ENCODE measurements around the gene MIS18A. TPM values are rescaled to one million over a fixed set of nuclear protein-coding genes. Genes with fewer than 3 reads are reported as not detected.
A peak's percentile ranks its signal among the peaks of the same experiment; 100 is the strongest.

The MIS18A gene
- total RNA-seq, 1 donor from 2014 or later: 2.6 TPM

DNA sequence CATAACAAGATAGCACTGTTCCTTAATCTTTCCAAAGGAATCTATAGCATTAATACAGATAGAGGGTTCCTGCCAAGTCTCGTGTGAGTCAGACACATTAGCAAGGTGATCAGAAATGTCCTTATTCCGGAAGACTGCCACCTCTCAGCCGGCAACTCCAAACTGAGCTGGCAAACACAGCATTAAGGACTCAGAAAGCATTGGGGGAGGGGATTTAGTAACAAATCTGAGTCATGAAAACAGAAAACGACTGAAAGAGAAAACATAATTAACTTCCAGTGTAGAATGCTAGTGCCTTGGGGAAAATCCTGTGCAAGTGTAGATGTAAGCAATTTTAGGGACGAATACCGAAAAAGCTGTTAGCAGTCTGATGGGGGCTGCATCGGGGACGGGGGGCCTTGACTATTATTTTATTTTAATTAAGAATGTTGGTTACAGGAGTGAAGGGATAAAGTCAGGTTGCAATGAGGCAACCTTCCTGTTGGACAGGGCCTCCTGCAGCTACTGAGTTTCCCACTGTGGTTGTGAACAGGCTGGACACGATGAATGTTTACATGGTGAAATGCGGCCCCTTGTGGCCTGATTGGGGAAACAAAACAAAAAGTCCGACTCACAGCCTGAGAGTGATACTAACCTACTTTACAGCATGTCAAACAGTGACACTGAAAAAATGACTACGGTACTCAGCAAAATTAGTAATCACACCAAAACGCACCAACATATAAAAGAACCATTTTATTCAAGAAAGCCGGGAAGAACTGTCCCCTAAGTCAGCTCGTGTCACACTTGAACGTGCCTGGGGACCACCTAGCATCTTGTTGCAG lies 20.7 kb downstream of the MIS18A start:
- intact Hi-C loops (cut with DNase I): loop anchor here (1.0 to 5.0 kb wide), 4 partner anchors 121 to 471 kb away; no protein-coding TSS in a partner anchor
- no peak for DNase-seq (ENCODE audit: low spot score)

DNA sequence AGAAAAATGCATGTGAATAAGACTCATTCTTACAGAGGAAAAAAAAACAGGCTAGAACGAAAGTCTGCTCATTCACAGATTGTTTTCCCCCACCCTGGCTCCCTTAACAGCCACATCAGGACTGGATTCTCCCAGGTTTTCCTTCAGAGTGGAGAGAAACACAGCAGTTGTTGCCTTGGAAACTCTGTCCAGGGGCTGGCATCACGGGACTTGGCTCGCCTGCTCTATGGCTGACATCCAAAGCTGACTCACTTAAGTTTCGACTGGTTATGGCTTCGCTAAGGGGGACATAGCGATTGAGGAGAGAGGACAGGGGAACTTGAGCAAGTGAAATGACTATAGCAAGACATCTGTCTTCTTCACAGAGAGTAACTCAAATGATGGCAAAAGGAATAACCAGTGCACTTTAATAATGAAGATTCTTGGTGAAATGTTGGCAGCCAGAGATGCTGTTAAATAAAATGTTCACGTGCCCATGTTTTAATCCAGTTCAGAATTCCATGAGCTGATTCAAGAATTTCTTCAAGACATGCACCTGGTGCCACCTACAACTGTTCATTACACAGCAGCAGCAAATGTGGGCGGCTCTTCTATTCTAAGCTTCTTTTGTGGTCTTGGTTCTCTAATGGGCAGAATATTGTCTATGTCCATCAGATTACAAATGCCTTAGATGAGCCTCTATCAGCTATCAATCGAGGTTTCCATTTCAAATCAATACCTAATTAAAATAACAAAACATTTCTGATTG lies 21.8 kb downstream of the MIS18A start:
- intact Hi-C loops (cut with DNase I): loop anchor here (5.0 kb wide), 2 partner anchors 120 to 160 kb away; no protein-coding TSS in a partner anchor
- no peak for DNase-seq (ENCODE audit: low spot score)

DNA sequence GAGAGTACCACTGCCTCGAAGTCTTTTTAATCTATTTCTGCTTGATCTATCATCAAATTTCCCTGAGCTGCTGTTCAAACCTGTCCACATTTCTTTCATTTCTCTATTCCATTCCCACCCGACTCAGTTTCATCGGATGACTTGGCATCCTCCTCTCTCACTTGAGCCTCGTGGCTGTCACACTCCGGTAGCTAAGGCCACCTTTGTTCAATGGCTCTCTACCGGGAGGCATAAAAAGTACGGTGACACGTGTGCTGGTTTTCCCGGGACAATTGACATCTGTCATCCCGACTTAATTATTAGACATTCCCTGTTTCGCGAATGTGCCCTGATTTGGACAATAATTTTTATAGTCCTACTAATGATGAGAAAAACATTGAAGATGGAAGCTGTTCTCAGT lies 22.6 kb downstream of the MIS18A start:
- no peak for DNase-seq (ENCODE audit: low spot score)
- intact Hi-C loops (cut with DNase I): loop anchor here (5.0 kb wide), 2 partner anchors 119 to 159 kb away; no protein-coding TSS in a partner anchor

DNA sequence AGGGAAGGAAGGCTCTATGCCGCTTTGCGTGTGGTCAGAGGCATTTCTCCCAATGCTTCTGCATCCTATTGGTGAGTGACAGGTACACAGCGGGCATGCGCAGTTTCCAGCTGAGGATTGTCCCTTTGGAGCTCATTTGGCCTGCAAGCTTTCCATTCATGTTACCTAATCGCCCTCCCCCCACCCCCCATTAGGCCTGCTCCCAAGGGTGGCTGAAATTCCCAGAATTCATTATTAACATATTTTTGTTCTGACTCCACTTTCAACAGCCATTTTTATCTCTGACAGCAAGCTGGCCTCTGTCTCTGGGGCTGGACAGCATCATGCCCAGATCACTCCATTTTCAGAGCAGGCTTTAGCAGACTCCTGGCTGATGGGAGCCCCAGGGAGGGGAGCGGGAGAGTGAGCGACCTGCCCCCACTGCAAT lies 25.6 kb downstream of the MIS18A start:
- intact Hi-C loops (cut with DNase I): loop anchor here (1.0 to 5.0 kb wide), 3 partner anchors 71 to 387 kb away; no protein-coding TSS in a partner anchor
- peak; percentile 78 for DNase-seq (ENCODE audit: low spot score)

DNA sequence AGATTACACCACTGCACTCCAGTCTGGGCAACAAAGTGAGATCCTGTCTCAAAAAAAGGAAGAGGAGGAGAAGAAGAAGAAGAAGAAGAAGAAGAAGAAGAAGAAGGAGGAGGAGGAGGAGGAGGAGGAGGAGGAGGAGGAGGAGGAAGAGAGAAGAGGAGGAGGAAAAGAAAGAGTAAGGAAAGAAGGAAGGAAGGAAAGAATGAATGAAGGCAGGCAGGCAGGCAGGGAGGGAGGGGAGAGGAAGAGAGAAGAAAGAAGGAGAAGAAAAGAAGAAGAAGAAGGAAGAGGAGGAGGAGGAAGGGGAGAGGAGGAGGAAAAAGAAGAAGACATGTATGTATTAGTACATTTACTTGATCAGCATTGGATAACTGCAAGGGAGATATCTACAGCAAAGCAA lies 26.7 kb downstream of the MIS18A start:
- intact Hi-C loops (cut with DNase I): loop anchor here (5.0 kb wide), 1 partner anchor 70 kb away; no protein-coding TSS in a partner anchor
- no peak for DNase-seq (ENCODE audit: low spot score)

DNA sequence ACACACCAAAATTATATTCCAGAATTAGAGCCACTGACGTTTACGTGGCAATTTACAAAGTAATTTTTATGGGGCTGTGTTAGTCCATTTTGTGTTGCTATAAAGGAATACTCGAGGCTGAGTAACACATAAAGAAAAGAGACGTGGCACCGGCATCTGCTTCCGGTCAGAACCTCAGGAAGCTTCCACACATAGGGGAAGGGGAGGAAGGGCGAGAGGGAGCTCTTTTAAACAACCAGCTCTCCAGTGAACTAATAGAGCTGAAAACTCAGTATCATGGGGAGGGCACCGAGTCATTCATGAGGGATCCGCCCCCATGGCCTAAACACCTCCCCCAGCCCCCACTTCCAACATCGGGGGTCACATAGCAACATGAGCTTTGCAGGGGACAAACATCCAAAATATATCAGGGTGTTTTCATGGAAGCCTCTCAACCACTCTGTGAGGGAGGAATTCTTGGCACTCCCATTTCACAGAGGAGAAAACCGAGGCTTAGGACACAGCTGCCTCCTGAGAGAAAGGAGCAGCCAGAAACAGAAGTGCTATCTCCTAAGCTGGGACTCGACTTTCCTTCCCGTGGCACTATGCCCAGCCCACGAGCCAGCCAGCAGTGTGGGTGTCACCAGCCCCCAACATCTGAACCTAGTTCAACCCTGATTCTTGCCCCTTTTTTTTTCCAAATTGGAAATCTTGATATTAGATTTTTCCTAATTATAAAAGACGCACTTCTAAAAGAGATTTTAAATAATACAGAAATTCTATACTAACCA lies 29.2 kb downstream of the MIS18A start:
- no peak for DNase-seq (ENCODE audit: low spot score)
- intact Hi-C loops (cut with DNase I): loop anchor here (5.0 kb wide), 1 partner anchor 67 kb away; no protein-coding TSS in a partner anchor

DNA sequence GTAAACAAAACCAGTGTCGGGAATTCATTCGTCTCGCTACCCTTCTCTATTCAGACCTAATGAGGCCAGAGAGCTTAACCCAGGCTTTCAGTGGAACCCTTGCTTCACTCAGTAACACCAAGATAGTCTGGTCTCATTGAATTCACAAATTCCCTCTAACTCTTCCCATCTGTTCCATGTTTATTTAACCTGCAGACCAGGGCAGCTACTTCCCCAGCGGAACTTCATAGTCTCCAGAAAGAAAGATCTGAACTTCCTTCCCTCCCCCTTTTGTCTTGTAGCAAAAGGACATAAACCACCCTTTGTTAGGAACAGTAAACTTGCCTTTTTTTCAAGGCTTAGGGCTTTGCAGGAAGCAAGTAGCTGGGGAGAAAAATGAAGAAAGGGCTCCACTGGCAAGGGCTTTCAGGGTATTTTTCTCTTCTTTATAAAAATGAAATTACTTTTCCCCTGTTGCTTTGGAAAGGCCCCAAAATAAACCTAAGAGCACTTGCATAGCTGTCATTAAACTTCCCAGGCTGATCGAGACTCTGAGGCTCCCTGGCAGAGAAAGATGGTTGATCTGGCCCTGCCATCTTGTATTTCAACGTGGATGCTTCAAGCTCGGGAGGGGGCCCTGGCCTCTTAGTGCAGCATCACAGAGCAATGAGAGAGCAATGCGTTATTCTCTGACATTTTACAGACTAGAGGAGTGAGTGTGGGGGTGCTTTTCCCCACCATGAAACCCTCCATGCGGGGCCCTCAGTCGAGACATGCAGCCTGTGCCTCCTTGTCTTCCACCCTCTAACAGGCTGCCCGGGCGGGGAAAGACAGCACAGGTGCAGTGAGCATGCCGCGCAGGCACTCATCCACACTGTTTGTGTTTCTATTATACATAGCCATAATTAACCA lies 30.0 kb downstream of the MIS18A start:
- intact Hi-C loops (cut with DNase I): no loop called here
- DNase-seq (ENCODE audit: low spot score): no peak

DNA sequence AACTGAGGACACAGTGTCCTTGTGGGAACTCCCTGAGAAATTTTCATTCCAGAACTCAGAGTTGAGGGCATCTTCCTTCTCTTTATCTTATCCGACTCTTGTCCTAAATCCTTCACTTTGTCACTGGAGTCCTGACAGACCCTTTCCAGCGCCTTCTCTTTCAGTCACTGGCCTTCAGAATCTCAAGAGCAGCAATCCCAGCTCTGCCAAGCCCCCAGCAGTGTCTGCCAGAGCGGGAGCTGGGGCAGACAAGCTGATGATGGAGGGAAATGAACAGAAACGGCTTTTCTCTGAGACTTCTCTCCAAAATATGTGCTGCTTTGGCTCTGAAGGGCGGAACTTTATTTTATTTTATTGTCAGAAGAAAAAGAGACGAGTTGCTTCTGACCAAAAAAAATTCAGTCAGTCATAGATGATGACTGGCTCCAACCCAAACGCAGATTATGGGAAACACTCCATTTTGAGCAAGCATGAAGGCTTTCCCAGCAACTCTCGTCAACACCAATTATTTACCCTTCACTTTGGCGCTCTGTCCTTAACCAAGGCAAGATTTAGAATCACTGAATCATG lies 32.2 kb downstream of the MIS18A start:
- DNase-seq (ENCODE audit: low spot score): no peak
- intact Hi-C loops (cut with DNase I): no loop called here

DNA sequence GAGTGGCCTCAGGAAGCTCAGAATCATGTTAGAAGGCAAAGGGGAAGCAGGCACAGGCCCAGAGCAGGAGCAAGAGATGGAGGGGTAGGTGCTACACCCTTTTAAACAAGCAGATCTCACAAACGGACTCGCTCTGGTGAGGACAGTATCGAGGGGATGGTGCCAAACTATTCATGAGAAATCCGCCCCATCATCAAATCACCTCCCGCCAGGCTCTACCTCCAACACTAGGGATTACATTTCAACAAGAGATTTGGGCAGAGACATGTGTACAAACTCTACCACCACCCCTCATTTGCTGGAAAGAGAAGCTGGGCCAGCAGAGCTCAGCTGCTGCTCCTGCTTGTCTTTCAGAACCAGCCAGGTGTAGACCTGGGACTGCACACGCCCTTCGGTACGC lies 32.9 kb downstream of the MIS18A start:
- intact Hi-C loops (cut with DNase I): no loop called here
- DNase-seq (ENCODE audit: low spot score): no peak

DNA sequence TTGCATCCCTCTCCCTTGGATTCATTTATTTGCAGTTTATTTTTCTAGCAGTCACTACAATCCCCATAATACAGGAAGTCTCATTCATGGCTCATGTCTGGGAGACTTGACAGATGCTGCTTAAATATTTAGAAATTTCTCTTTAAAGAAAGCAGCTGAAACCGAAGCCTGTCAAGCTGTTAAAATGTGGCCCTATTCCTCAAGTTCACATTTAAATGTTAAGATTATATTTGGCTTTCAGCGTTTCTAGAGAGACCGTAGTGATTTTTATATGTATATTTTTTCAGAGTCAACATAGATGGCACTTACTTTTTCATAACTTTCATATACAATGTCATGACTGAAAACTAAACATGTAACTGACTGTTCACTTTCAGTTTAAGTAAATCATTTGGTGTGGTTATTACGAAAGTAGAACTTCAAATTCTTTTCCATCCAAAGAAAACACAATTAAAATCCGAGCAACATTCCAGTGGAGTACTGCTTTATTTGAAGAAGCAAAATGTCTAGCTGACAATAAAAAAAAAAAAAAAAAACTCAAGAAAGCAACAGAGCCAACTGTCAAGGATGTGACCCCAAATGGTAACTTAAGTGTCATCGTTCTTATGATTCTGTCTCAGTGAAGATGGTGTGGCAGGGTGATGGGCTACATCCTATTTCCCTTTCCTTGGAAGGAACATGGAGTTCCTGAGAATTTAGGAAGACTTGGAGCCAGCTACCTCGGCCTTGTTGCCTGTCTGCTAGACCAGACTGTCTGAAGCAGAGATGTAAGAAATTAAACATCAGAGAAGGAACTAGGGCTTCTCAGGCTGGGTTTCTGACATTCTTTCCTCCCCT lies 37.8 kb downstream of the MIS18A start:
- intact Hi-C loops (cut with DNase I): no loop called here

DNA sequence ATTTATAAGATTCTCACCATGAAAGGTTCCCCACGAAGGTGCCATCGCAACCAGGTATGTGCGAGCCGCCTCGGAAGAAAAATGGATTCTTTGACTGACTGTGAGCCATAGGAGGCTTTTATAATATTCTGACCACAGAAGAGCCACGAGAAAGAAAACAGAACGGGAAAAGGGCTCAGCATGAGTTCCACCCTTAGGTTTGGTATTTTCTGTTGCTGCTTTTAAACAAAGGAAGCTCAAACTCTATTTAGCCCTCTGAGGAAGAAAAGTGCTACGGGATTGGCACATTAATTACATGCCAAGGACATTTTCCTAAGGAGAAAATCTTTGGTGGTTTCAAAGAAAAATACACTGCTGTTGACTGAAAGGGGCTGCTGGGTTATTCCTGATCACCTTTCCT lies 39.3 kb downstream of the MIS18A start:
- DNase-seq (ENCODE audit: low spot score): no peak
- intact Hi-C loops (cut with DNase I): no loop called here

More for the DNA sequence above, 37.8 kb downstream of the MIS18A start:
- DNase-seq (ENCODE audit: low spot score): no peak

DNA sequence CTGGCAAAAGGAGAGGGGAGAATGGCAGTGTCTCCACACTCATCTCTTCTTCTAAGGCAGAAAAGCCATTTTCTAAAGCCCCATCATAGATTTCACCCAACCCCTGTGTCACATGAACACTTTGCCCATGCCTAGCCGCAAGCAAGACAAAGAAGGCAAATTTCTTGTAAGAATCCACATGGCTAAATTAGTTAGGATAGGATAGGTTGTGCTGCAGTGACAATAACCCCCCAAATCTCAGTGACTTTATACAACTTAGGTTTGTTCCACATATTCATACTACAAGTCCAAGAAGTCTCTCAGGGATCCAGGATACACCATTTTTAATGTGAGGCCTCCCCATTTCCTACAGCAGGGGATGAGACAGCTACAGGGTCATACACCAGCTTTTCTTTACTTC lies 40.8 kb downstream of the MIS18A start:
- no peak for DNase-seq (ENCODE audit: low spot score)
- intact Hi-C loops (cut with DNase I): no loop called here

DNA sequence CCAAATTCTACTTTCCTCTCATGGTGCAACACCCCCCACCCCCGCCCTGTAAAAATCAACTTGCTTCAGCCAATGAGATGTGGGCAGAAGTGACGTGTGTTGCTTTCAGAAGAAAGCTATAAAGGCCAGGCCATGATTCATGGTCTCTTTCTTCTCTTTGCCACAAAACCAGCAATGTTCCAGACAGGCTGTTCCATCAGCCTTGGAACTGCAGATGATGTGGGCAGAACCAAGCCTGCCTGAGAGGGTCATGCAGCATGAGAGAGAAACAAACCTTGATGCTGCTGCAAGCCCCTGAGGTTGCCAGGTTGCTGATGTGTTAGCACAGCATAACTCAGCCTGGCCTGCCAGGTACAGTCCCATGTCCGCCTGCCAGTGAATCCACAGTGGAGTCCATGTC lies 41.8 kb downstream of the MIS18A start:
- no peak for DNase-seq (ENCODE audit: low spot score)
- intact Hi-C loops (cut with DNase I): no loop called here

DNA sequence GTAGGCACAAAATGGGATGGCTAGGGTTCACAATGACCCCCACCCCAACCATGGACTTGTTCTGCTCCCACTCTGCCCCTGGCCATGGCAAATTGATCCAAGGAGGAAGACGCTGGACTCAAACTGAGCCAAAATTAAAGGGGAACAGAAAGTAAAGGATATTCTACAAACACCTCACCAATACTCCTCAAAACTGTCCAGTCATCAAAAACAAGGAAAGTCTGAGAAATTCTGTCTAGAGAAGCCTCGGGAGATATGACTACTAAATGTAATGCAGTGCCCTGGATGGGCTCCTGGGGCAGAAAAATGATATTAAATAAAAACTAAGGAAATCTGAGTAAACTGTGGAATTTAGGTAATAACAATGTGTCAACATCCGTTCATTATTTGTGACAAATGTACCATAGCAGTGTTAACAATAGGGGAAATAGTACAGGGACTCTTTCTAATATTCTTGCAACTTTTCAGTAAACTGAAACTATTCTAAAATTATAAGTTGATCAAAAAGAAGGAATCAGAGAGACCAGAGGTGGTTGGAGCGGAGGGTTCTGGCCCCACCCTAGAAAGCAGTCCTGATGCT lies 45.0 kb downstream of the MIS18A start:
- DNase-seq (ENCODE audit: low spot score): no peak
- intact Hi-C loops (cut with DNase I): no loop called here

DNA sequence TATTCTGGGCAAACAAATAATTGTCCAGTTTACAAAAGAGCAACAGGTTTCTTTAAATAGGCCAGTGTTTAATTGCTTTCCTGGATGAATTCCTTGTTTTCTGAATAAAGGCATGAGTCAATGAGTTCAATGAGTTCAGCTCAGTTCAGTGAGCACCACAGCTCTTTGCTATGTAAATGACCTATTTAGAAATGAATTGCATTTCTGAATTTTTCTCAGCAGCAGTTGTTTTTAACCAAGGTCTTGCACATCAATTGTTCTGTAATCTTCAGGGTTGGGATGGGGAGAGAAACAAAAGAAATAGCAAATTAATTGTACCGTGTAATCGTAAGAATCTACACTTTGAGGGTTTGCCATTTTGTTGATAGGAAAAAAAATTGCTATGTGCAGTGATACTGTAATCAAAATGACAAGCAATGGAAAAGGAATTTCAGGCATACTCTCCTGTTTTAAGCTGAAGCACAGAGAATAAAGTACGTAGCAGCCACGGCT lies 45.7 kb downstream of the MIS18A start:
- no peak for DNase-seq (ENCODE audit: low spot score)
- intact Hi-C loops (cut with DNase I): no loop called here

DNA sequence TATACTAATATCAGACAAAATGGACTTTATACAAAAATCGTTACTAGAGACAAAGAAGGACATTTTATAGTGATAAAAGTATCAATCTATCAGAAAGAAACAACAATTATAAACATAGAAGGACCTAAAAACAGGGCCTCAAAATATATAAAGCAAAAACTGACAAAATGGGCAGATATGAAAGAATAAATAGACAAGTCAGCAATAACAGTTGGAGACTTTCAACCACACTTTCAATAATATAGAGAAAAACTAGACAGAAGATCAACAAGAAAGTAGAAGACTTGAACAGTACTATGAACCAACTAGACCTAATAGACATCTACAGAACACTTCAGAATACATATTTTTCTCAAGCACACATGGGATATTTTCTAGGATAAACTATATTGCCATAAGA lies 52.4 kb downstream of the MIS18A start:
- no peak for DNase-seq (ENCODE audit: low spot score)
- intact Hi-C loops (cut with DNase I): no loop called here
